Testis (tissue), 2 donors: ENCODE data around the gene SLITRK5.

Experiments
- POLR2A ChIP-seq: fragments of 450-650 bp; IDR thresholded peaks from one replicate; pipeline ENCODE4 v1.6.1; 2017; ENCODE audit warnings: antibody characterized with exemption, mild to moderate bottlenecking, moderate library complexity
- TF ChIP-seq, protein P1 (sequence below), 3 experiments: fragments of 450-650 bp in 2 of 3; fragments of 200-600 bp in 1 of 3; sonication (generic) in 1 of 3; IDR thresholded peaks; one replicate each; pipeline ENCODE4 v1.5.1; 2016 to 2019; ENCODE audit warnings: antibody characterized with exemption in 3 of 3, mild to moderate bottlenecking in 2 of 3, moderate library complexity in 1 of 3

DNA sequence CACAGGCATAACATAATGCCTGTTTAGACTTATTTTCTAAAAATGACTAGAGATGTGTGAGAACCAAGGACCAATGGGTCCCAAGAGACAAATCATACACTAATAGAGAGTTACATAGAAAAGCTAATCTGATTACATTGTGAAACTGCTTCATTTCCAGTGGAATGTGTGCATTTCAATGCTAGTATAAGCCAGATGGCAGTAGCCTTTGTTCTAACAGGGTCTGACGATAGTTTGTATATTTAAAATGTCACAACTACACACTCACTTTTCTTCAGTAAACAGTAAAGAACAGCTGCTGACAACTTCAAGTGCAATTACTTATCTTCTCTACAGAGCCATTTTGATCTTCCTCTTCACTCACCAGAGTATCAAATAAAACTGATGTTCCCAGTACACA lies 4.3 kb upstream of the SLITRK5 start:
- TF ChIP-seq POLR2A: no peak
- TF ChIP-seq, protein P1, sequence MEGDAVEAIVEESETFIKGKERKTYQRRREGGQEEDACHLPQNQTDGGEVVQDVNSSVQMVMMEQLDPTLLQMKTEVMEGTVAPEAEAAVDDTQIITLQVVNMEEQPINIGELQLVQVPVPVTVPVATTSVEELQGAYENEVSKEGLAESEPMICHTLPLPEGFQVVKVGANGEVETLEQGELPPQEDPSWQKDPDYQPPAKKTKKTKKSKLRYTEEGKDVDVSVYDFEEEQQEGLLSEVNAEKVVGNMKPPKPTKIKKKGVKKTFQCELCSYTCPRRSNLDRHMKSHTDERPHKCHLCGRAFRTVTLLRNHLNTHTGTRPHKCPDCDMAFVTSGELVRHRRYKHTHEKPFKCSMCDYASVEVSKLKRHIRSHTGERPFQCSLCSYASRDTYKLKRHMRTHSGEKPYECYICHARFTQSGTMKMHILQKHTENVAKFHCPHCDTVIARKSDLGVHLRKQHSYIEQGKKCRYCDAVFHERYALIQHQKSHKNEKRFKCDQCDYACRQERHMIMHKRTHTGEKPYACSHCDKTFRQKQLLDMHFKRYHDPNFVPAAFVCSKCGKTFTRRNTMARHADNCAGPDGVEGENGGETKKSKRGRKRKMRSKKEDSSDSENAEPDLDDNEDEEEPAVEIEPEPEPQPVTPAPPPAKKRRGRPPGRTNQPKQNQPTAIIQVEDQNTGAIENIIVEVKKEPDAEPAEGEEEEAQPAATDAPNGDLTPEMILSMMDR (IDR thresholded peaks at IDR 0.05): no peak
